GM19455 (cell line): ENCODE results near the gene PPP1R27.

Experiments
- ATAC-seq: cut with Tn5 transposase; IDR thresholded peaks from one replicate; pipeline ENCODE4 v1.9.1; 2021; ENCODE audit not compliant: unreplicated experiment

The PPP1R27 gene

GRCh38 chr17:81807210-81807719 lies 27.6 kb downstream of the PPP1R27 start:
- no peak for ATAC-seq

- ATAC-seq, result no peak
Measured at GRCh38 chr17:81806461-81807209, 28.2 kb downstream of the PPP1R27 start.

GRCh38 chr17:81805707-81806460 lies 29.0 kb downstream of the PPP1R27 start:
- no peak for ATAC-seq

- ATAC-seq, result no peak
Measured at GRCh38 chr17:81804559-81805399, 30.1 kb downstream of the PPP1R27 start.

- no peak for ATAC-seq
Measured at GRCh38 chr17:81803728-81804558, 30.9 kb downstream of the PPP1R27 start, which contains the start of gene GCGR. Gene GCGR, plus strand, starts transcription at chr17:81804150. Its CDS starts 4,869 bp downstream, at chr17:81809019.

GRCh38 chr17:81802856-81803643 lies 31.8 kb downstream of the PPP1R27 start:
- no peak for ATAC-seq

GRCh38 chr17:81802048-81802758 lies 32.6 kb downstream of the PPP1R27 start:
- no peak for ATAC-seq

GRCh38 chr17:81801327-81801726 lies 33.5 kb downstream of the PPP1R27 start:
- no peak for ATAC-seq

GRCh38 chr17:81794509-81794908 lies 40.3 kb downstream of the PPP1R27 start:
- ATAC-seq, result no peak

GRCh38 chr17:81794074-81794476 lies 40.8 kb downstream of the PPP1R27 start:
- ATAC-seq, result no peak

GRCh38 chr17:81792675-81793615 lies 41.9 kb downstream of the PPP1R27 start:
- no peak for ATAC-seq
